Neural progenitor cell (in vitro differentiated cells): ENCODE results near the gene LIMD2. TPM values are rescaled to one million over a fixed set of nuclear protein-coding genes. Genes with fewer than 3 reads are reported as not detected.

ENCODE experiments used
- DNase-seq: peaks from one replicate; pipeline ENCODE4 v3.0.0-alpha.2; 2016; ENCODE audit warnings: low spot score
- H2AFZ ChIP-seq: fragments of 200-600 bp; sonication (generic); replicated peaks from 2 replicates; pipeline ENCODE4 v1.6.1; 2016; ENCODE audit warnings: antibody characterized with exemption
- H3F3A ChIP-seq: fragments of 200-600 bp; sonication (generic); 2 replicates; pipeline ENCODE4 v1.6.1; 2016; ENCODE audit warnings: antibody characterized with exemption, low read depth
- H3K27ac ChIP-seq: fragments of 200-600 bp; sonication (generic); 2 replicates; pipeline ENCODE4 v1.5.1; 2016; ENCODE audit warnings: mild to moderate bottlenecking
- H3K27me3 ChIP-seq: fragments of 200-600 bp; sonication (generic); 2 replicates; pipeline ENCODE4 v1.6.1; 2016; ENCODE audit warnings: mild to moderate bottlenecking, moderate library complexity
- H3K36me3 ChIP-seq: fragments of 200-600 bp; sonication (generic); 2 replicates; pipeline ENCODE4 v1.5.1; 2016
- H3K4me1 ChIP-seq: fragments of 200-600 bp; sonication (generic); 2 replicates; pipeline ENCODE4 v1.6.1; 2016; ENCODE audit warnings: mixed run types
- H3K4me2 ChIP-seq: fragments of 200-600 bp; sonication (generic); 2 replicates; pipeline ENCODE4 v1.6.1; 2016
- H3K4me3 ChIP-seq: fragments of 200-600 bp; sonication (generic); 2 replicates; pipeline ENCODE4 v1.5.1; 2016
- H3K79me2 ChIP-seq: fragments of 200-600 bp; sonication (generic); 2 replicates; pipeline ENCODE4 v1.6.1; 2016; ENCODE audit warnings: low read depth
- H3K9ac ChIP-seq: fragments of 200-600 bp; sonication (generic); 2 replicates; pipeline ENCODE4 v1.6.1; 2016
- H3K9me3 ChIP-seq: fragments of 200-600 bp; sonication (generic); 2 replicates; pipeline ENCODE4 v1.5.1; 2016; ENCODE audit warnings: low read depth
- H4K20me1 ChIP-seq: fragments of 200-600 bp; sonication (generic); 2 replicates; pipeline ENCODE4 v1.6.1; 2016; ENCODE audit warnings: low read depth
- H3K27ac Mint-ChIP-seq: 3 replicates; pipeline ENCODE4 v1.8.0; 2021; ENCODE audit warnings: mixed read lengths
- H3K27me3 Mint-ChIP-seq: 2 replicates; pipeline ENCODE4 v1.8.0; 2022; ENCODE audit warnings: low read depth, mild to moderate bottlenecking, inconsistent platforms, moderate library complexity, mixed read lengths; ENCODE audit not compliant: insufficient read depth
- H3K36me3 Mint-ChIP-seq: 3 replicates; pipeline ENCODE4 v1.8.0; 2021; ENCODE audit warnings: mixed read lengths
- H3K4me1 Mint-ChIP-seq: 3 replicates; pipeline ENCODE4 v1.8.0; 2021; ENCODE audit warnings: mixed read lengths
- H3K4me3 Mint-ChIP-seq: 3 replicates; pipeline ENCODE4 v1.8.0; 2021; ENCODE audit warnings: mild to moderate bottlenecking, moderate library complexity, mixed read lengths
- H3K9me3 Mint-ChIP-seq: 3 replicates; pipeline ENCODE4 v1.8.0; 2020; ENCODE audit warnings: mixed read lengths
- CTCF ChIP-seq: fragments of 200-600 bp; sonication (generic); IDR thresholded peaks from 2 replicates; pipeline ENCODE4 v1.5.1; 2017; ENCODE audit warnings: antibody characterized with exemption, mild to moderate bottlenecking
- EZH2 ChIP-seq: fragments of 200-600 bp; sonication (generic); IDR thresholded peaks from 2 replicates; pipeline ENCODE4 v1.6.1; 2017; ENCODE audit warnings: antibody characterized with exemption, mild to moderate bottlenecking, moderate library complexity
- EZH2phosphoT487 ChIP-seq: fragments of 200-600 bp; sonication (generic); IDR thresholded peaks from 2 replicates; pipeline ENCODE4 v1.6.1; 2017; ENCODE audit warnings: antibody characterized with exemption
- total RNA-seq: library from RNA; depleted of rRNA; stranded (reverse); fragments of >200 nt; gene quantifications from 2 replicates; pipeline ENCODE4 v1.2.3, GENCODE V29; 2015; ENCODE audit warnings: low replicate concordance

Gene LIMD2
- total RNA-seq, 1 donor from 2014 or later: 7.0 TPM

GRCh38 chr17:63704836-63705235 lies 4.9 kb upstream of the LIMD2 start:
- H3K36me3 ChIP-seq: no peaks in the 10 kb centered on the region
- H3K27me3 ChIP-seq: peaks cover 12% of the 10 kb centered on the region
- peaks cover 21% of the 10 kb centered on the region for H3F3A ChIP-seq
- H4K20me1 ChIP-seq: peaks cover 25% of the 10 kb centered on the region
- H3K4me3 Mint-ChIP-seq: no peak overlapping the region
- H3K9me3 ChIP-seq: no peaks in the 10 kb centered on the region
- H3K9ac ChIP-seq: no peak overlapping the region
- no peaks in the 10 kb centered on the region for H3K79me2 ChIP-seq
- H3K27me3 Mint-ChIP-seq: peaks cover 6% of the 10 kb centered on the region
- H3K4me3 ChIP-seq: no peak overlapping the region
- no peaks in the 10 kb centered on the region for H3K4me1 ChIP-seq
- H3K27ac ChIP-seq: no peak overlapping the region
- no peak for TF ChIP-seq EZH2phosphoT487
- TF ChIP-seq CTCF: no peak
- TF ChIP-seq EZH2: no peak
- no peak overlapping the region for H3K27ac Mint-ChIP-seq
- peaks cover 16% of the 10 kb centered on the region for H3K4me1 Mint-ChIP-seq
- no peak overlapping the region for H2AFZ ChIP-seq
- H3K9me3 Mint-ChIP-seq: no peaks in the 10 kb centered on the region
- no peak for DNase-seq
- H3K36me3 Mint-ChIP-seq: peaks cover 20% of the 10 kb centered on the region
- H3K4me2 ChIP-seq: no peak overlapping the region

GRCh38 chr17:63704259-63704576 lies 4.3 kb upstream of the LIMD2 start:
- TF ChIP-seq CTCF: no peak
- no peak for TF ChIP-seq EZH2
- no peak for TF ChIP-seq EZH2phosphoT487
- peaks cover 12% of the 10 kb centered on the region for H3K27me3 ChIP-seq
- peaks cover 16% of the 10 kb centered on the region for H3K4me1 Mint-ChIP-seq
- H2AFZ ChIP-seq: no peak overlapping the region
- H3K27ac ChIP-seq: no peak overlapping the region
- no peak overlapping the region for H3K4me2 ChIP-seq
- peaks cover 27% of the 10 kb centered on the region for H4K20me1 ChIP-seq
- DNase-seq: no peak
- peaks cover 17% of the 10 kb centered on the region for H3K36me3 Mint-ChIP-seq
- H3K79me2 ChIP-seq: no peaks in the 10 kb centered on the region
- H3F3A ChIP-seq: peaks cover 23% of the 10 kb centered on the region
- peaks cover 6% of the 10 kb centered on the region for H3K27me3 Mint-ChIP-seq
- H3K4me1 ChIP-seq: peaks cover 2% of the 10 kb centered on the region
- no peaks in the 10 kb centered on the region for H3K9me3 ChIP-seq
- no peaks in the 10 kb centered on the region for H3K9me3 Mint-ChIP-seq
- no peaks in the 10 kb centered on the region for H3K36me3 ChIP-seq
- H3K27ac Mint-ChIP-seq: no peak overlapping the region
- H3K4me3 ChIP-seq: no peak overlapping the region
- H3K4me3 Mint-ChIP-seq: no peak overlapping the region
- H3K9ac ChIP-seq: no peak overlapping the region

GRCh38 chr17:63703556-63704258 lies 3.8 kb upstream of the LIMD2 start:
- no peak overlapping the region for H3K4me3 Mint-ChIP-seq
- H3F3A ChIP-seq: peaks cover 28% of the 10 kb centered on the region
- H3K9ac ChIP-seq: no peak overlapping the region
- H3K36me3 ChIP-seq: no peaks in the 10 kb centered on the region
- peaks cover 7% of the 10 kb centered on the region for H3K4me1 ChIP-seq
- no peak overlapping the region for H3K4me3 ChIP-seq
- H3K79me2 ChIP-seq: no peaks in the 10 kb centered on the region
- no peak overlapping the region for H3K27ac Mint-ChIP-seq
- no peak overlapping the region for H2AFZ ChIP-seq
- no peaks in the 10 kb centered on the region for H3K9me3 Mint-ChIP-seq
- peaks cover 14% of the 10 kb centered on the region for H3K36me3 Mint-ChIP-seq
- H3K4me1 Mint-ChIP-seq: peaks cover 16% of the 10 kb centered on the region
- H3K27ac ChIP-seq: no peak overlapping the region
- H3K27me3 Mint-ChIP-seq: peaks cover 6% of the 10 kb centered on the region
- TF ChIP-seq EZH2phosphoT487: no peak
- TF ChIP-seq CTCF: no peak
- TF ChIP-seq EZH2: no peak
- DNase-seq: no peak
- H3K27me3 ChIP-seq: peaks cover 12% of the 10 kb centered on the region
- H4K20me1 ChIP-seq: peaks cover 32% of the 10 kb centered on the region
- no peak overlapping the region for H3K4me2 ChIP-seq
- no peaks in the 10 kb centered on the region for H3K9me3 ChIP-seq
